ENCODE data around the gene QPCTL.
"Not testable (repeated sequence)": the region's sequence is repeated elsewhere in the genome, so short reads cannot be mapped to it uniquely, and the experiment has no call there.

Gene QPCTL

GRCh38 chr19:45676851-45677263, 15.6 kb upstream of the QPCTL start:
- H3K4me3 ChIP-seq (ENCODE audit: low read depth, low read length): peak overlapping the region; percentile 46
- TF ChIP-seq CTCF (IDR thresholded peaks at IDR 0.05; ENCODE audit: insufficient read depth, low read depth, low read length, missing control alignments): no peak
- peak; percentile 36 for DNase-seq (ENCODE audit: low read depth)

- H3K4me3 ChIP-seq (ENCODE audit: low read depth, low read length): peak overlapping the region; percentile 34
- DNase-seq (ENCODE audit: low read depth): peak; percentile 93
- peak; percentile 11 for TF ChIP-seq CTCF (IDR thresholded peaks at IDR 0.05; ENCODE audit: insufficient read depth, low read depth, low read length, missing control alignments)
These were observed 14.9 kb upstream of the QPCTL start for GRCh38 chr19:45677351-45678230.

- peak; percentile 90 for DNase-seq (ENCODE audit: low read depth)
- no peak overlapping the region for H3K4me3 ChIP-seq (ENCODE audit: low read depth, low read length)
- peak; percentile 96 for TF ChIP-seq CTCF (IDR thresholded peaks at IDR 0.05; ENCODE audit: insufficient read depth, low read depth, low read length, missing control alignments)
These were observed 11.0 kb upstream of the QPCTL start for GRCh38 chr19:45681391-45682015.

GRCh38 chr19:45682117-45682516, 10.3 kb upstream of the QPCTL start:
- no peak overlapping the region for H3K4me3 ChIP-seq (ENCODE audit: low read depth, low read length)
- DNase-seq (ENCODE audit: low read depth): no peak
- no peak for TF ChIP-seq CTCF (IDR thresholded peaks at IDR 0.05; ENCODE audit: insufficient read depth, low read depth, low read length, missing control alignments)

- no peak overlapping the region for H3K4me3 ChIP-seq (ENCODE audit: low read depth, low read length)
- TF ChIP-seq CTCF (IDR thresholded peaks at IDR 0.05; ENCODE audit: insufficient read depth, low read depth, low read length, missing control alignments): no peak
- DNase-seq (ENCODE audit: low read depth): no peak
These were observed 9.6 kb upstream of the QPCTL start for GRCh38 chr19:45682908-45683307.

- not testable (repeated sequence) for H3K4me3 ChIP-seq (ENCODE audit: low read depth, low read length); DNase-seq (ENCODE audit: low read depth)
These were observed 7.4 kb upstream of the QPCTL start for GRCh38 chr19:45685045-45685444.

GRCh38 chr19:45687599-45687998, 4.9 kb upstream of the QPCTL start:
- TF ChIP-seq CTCF (IDR thresholded peaks at IDR 0.05; ENCODE audit: insufficient read depth, low read depth, low read length, missing control alignments): no peak
- DNase-seq (ENCODE audit: low read depth): no peak
- no peak overlapping the region for H3K4me3 ChIP-seq (ENCODE audit: low read depth, low read length)
